GM23248 (cell line): ENCODE data around the gene GMEB2.

ENCODE experiments used
- EZH2 ChIP-seq: fragments of 200-600 bp; sonication (generic); IDR thresholded peaks from 2 replicates; pipeline ENCODE4 v1.6.1; 2018; ENCODE audit warnings: antibody characterized with exemption, mild to moderate bottlenecking; ENCODE audit not compliant: insufficient read depth, poor library complexity, severe bottlenecking
- EZH2phosphoT487 ChIP-seq: fragments of 200-600 bp; sonication (generic); IDR thresholded peaks from 2 replicates; pipeline ENCODE4 v1.6.1; 2018; ENCODE audit warnings: antibody characterized with exemption, moderate library complexity, mild to moderate bottlenecking, low read depth; ENCODE audit not compliant: insufficient read depth

DNA sequence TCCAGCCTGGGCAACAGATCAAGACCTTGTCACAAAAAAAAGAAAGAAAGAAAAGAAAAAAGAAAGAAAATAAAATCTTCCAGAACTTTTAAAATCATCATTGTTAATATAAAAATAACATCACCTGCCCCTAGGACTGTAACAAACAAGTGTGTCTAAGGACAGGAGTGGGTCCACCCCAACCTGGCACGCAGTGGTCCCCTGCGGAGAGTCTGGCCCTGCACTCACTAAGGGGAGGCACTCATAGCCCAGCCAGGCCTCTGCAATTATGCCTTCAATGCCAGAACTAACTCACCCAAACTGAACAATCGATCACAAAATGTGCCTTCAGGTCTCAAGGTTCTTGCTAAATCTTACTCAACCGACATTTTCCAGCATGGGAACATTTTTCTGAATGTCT lies 4.8 kb downstream of the GMEB2 start:
- no peak for TF ChIP-seq EZH2
- TF ChIP-seq EZH2phosphoT487, result no peak
